OCI-LY7 (cell line): ENCODE data around the gene GPRC5B. TPM values are rescaled to one million over a fixed set of nuclear protein-coding genes. Genes with fewer than 3 reads are reported as not detected.

Experiments
- BruUV-seq: library from RNA; stranded (reverse); fragments of 400-500 nt; replicated peaks from 2 replicates; lab custom pipeline; 2021; lab: Mats Ljungman, UMichigan
- CTCF ChIA-PET: fragments of 300-600 bp; sonication (Branson Sonifier 250); formaldehyde crosslinking; loops from one replicate; lab custom pipeline; 2022; ENCODE audit warnings: antibody characterized with exemption; ENCODE audit not compliant: unreplicated experiment; lab: Charles Lee
- POLR2A ChIA-PET: fragments of 300-600 bp; sonication (Branson Sonifier 250); formaldehyde crosslinking; loops from one replicate; lab custom pipeline; 2022; ENCODE audit warnings: antibody characterized with exemption; lab: Charles Lee
- DNase-seq: peaks from one replicate; pipeline ENCODE4 v3.0.0-alpha.2; 2015; ENCODE audit warnings: low spot score
- H2AFZ ChIP-seq: fragments of 200-600 bp; sonication (generic), shearing (Covaris generic); 2 replicates; pipeline ENCODE4 v1.6.1; 2014; ENCODE audit warnings: mild to moderate bottlenecking, antibody characterized with exemption, low read length, moderate library complexity
- H3K27ac ChIP-seq: fragments of 200-600 bp; sonication (generic); 2 replicates; pipeline ENCODE4 v1.5.1; 2014; ENCODE audit warnings: mixed run types, low read depth, mild to moderate bottlenecking, moderate library complexity, low read length, inconsistent platforms; ENCODE audit not compliant: poor library complexity, severe bottlenecking
- H3K36me3 ChIP-seq: fragments of 200-600 bp; sonication (generic); 2 replicates; pipeline ENCODE4 v1.6.1; 2014; ENCODE audit warnings: mild to moderate bottlenecking, antibody characterized with exemption, low read length, moderate library complexity, mixed read lengths; ENCODE audit not compliant: insufficient read depth
- H3K4me1 ChIP-seq: fragments of 200-600 bp; sonication (generic); 2 replicates; pipeline ENCODE4 v1.5.1; 2014; ENCODE audit warnings: mild to moderate bottlenecking, low read length; ENCODE audit not compliant: insufficient read depth, poor library complexity, severe bottlenecking
- H3K4me2 ChIP-seq: fragments of 200-600 bp; sonication (generic); 2 replicates; pipeline ENCODE4 v1.6.1; 2014; ENCODE audit warnings: mild to moderate bottlenecking, low read length
- H3K4me3 ChIP-seq: fragments of 200-600 bp; sonication (generic); 2 replicates; pipeline ENCODE4 v1.5.1; 2014; ENCODE audit warnings: mild to moderate bottlenecking, low read depth, low read length; ENCODE audit not compliant: poor library complexity, severe bottlenecking
- H3K79me2 ChIP-seq: fragments of 200-600 bp; sonication (generic); 2 replicates; pipeline ENCODE4 v1.6.1; 2016; ENCODE audit warnings: low read depth, mild to moderate bottlenecking, low read length, moderate library complexity, mixed read lengths; ENCODE audit not compliant: insufficient read depth
- H3K9me2 ChIP-seq: fragments of 200-600 bp; sonication (generic); 2 replicates; pipeline ENCODE4 v1.6.1; 2016; ENCODE audit warnings: mild to moderate bottlenecking, low read length, mixed read lengths; ENCODE audit not compliant: insufficient read depth
- H3K9me3 ChIP-seq: fragments of 200-600 bp; sonication (generic); 2 replicates; pipeline ENCODE4 v1.6.1; 2014; ENCODE audit warnings: mild to moderate bottlenecking, mixed run types, low read length, mixed read lengths
- H4K20me1 ChIP-seq: fragments of 200-600 bp; sonication (generic); 2 replicates; pipeline ENCODE4 v1.6.1; 2014; ENCODE audit warnings: mild to moderate bottlenecking, antibody characterized with exemption, low read length, moderate library complexity, mixed read lengths; ENCODE audit not compliant: insufficient read depth
- CTCF ChIP-seq: fragments of 200-600 bp; sonication (generic); conservative IDR thresholded peaks from 2 replicates; pipeline ENCODE4 v1.5.1; 2014; ENCODE audit warnings: mild to moderate bottlenecking, antibody characterized with exemption, low read length, moderate library complexity, mixed read lengths
- EZH2phosphoT487 ChIP-seq: fragments of 200-600 bp; sonication (generic); IDR thresholded peaks from 2 replicates; pipeline ENCODE4 v1.6.1; 2018; ENCODE audit warnings: low read depth, borderline replicate concordance, mild to moderate bottlenecking, mixed run types, antibody characterized with exemption, low read length, moderate library complexity, mixed read lengths
- intact Hi-C: fragments of 100-400 bp; cut with micrococcal nuclease; formaldehyde crosslinking; loops from one replicate; pipeline ENCODE4 v1.10.0; 2022; ENCODE audit not compliant: unreplicated experiment
- total RNA-seq, 2 experiments: library from RNA; depleted of rRNA in 1 of 2; stranded (reverse); fragments of >200 nt in 1 of 2; shearing (Covaris generic) in 1 of 2; gene quantifications; 2 replicates each; pipeline ENCODE4 v1.2.3, GENCODE V29; 2014 to 2022

The GPRC5B gene
- total RNA-seq, 2 experiments from 2014 or later, result not detected

- no peaks in the 10 kb centered on the region for H3K9me2 ChIP-seq
- no peaks in the 10 kb centered on the region for H3K9me3 ChIP-seq
- no peaks in the 10 kb centered on the region for H3K79me2 ChIP-seq
- CTCF ChIA-PET, result no interaction called here
- H3K4me3 ChIP-seq, result no peak overlapping the region
- no peak overlapping the region for H3K27ac ChIP-seq
- intact Hi-C loops, result no loop called here
- no peaks in the 10 kb centered on the region for H3K36me3 ChIP-seq
- no peak overlapping the region for H2AFZ ChIP-seq
- H3K4me1 ChIP-seq, result no peaks in the 10 kb centered on the region
- BruUV-seq, result no TSS peak
- DNase-seq, result no peak
- POLR2A ChIA-PET, result interaction anchor here (0.6 kb wide), 2 partner anchors 455 to 564 kb away, joined by 4 read pairs; no protein-coding TSS in a partner anchor
- no peak overlapping the region for H3K4me2 ChIP-seq
- no peaks in the 10 kb centered on the region for H4K20me1 ChIP-seq
- no peak for TF ChIP-seq EZH2phosphoT487
- no peak for TF ChIP-seq CTCF
Observed at GRCh38 chr16:19871721-19872120, 12.9 kb downstream of the GPRC5B start.

GRCh38 chr16:19868421-19868820 is 16.2 kb downstream of the GPRC5B start:
- Histone ChIP-seq H3K4me3 (no peak overlapping the region), H4K20me1 (no peaks in the 10 kb centered on the region), H2AFZ (no peak overlapping the region), H3K27ac (no peak overlapping the region), H3K9me2 (no peaks in the 10 kb centered on the region), H3K79me2 (no peaks in the 10 kb centered on the region), H3K9me3 (no peaks in the 10 kb centered on the region), H3K4me2 (no peak overlapping the region), H3K4me1 (no peaks in the 10 kb centered on the region), H3K36me3 (no peaks in the 10 kb centered on the region)
- intact Hi-C loops, result no loop called here
- CTCF ChIA-PET, result no interaction called here
- TF ChIP-seq CTCF, result no peak
- no peak for TF ChIP-seq EZH2phosphoT487
- no peak for DNase-seq
- POLR2A ChIA-PET, result no interaction called here
- no TSS peak for BruUV-seq

- CTCF ChIA-PET, result no interaction called here
- Histone ChIP-seq H4K20me1 (no peaks in the 10 kb centered on the region), H3K4me1 (no peaks in the 10 kb centered on the region), H3K79me2 (no peaks in the 10 kb centered on the region), H3K4me3 (no peak overlapping the region), H2AFZ (no peak overlapping the region), H3K4me2 (no peak overlapping the region), H3K27ac (no peak overlapping the region), H3K9me2 (no peaks in the 10 kb centered on the region), H3K36me3 (no peaks in the 10 kb centered on the region), H3K9me3 (no peaks in the 10 kb centered on the region)
- TF ChIP-seq CTCF (no peak), EZH2phosphoT487 (no peak)
- no TSS peak for BruUV-seq
- POLR2A ChIA-PET, result interaction anchor here (0.6 kb wide), 1 partner anchor 1388 kb away, joined by 3 read pairs; no protein-coding TSS in a partner anchor
- no peak for DNase-seq
- intact Hi-C loops, result no loop called here
Observed at GRCh38 chr16:19864566-19864965, 20.1 kb downstream of the GPRC5B start.
